Stomach (tissue), 4 donors: ENCODE measurements around the gene KLKB1.

Experiments used
- CTCF ChIP-seq, 7 experiments: fragments of 450-650 bp in 4 of 7; fragments of 200-600 bp in 3 of 7; sonication (generic) in 3 of 7; IDR thresholded peaks; one replicate each; pipeline ENCODE4 v1.5.1; 2016 to 2019; ENCODE audit warnings: antibody characterized with exemption in 7 of 7, control low read depth in 2 of 7, mild to moderate bottlenecking in 1 of 7
- EP300 ChIP-seq: sonication (generic); formaldehyde crosslinking; IDR thresholded peaks from one replicate; pipeline ENCODE4 v1.6.1; 2017; ENCODE audit warnings: antibody characterized with exemption
- POLR2A ChIP-seq, 4 donors: fragments of 450-650 bp; IDR thresholded peaks; one replicate each; pipeline ENCODE4 v1.6.1; 2016; ENCODE audit warnings: antibody characterized with exemption in 4 of 4, control low read depth in 2 of 4, mild to moderate bottlenecking in 1 of 4, moderate library complexity in 1 of 4

GRCh38 chr4:186258216-186258811 is 31.0 kb downstream of the KLKB1 start:
- TF ChIP-seq CTCF (IDR thresholded peaks at IDR 0.05) (no peak), EP300 (no peak), POLR2A (IDR thresholded peaks at IDR 0.05) (no peak)
